Uterus (tissue), 4 donors: ENCODE measurements around the gene LSM8. TPM values are rescaled to one million over a fixed set of nuclear protein-coding genes. Genes with fewer than 3 reads are reported as not detected.
"Not testable (repeated sequence)": the region's sequence is repeated elsewhere in the genome, so short reads cannot be mapped to it uniquely, and the experiment has no call there.

Experiments
- DNase-seq, 2 donors: peaks; one replicate each; pipeline ENCODE4 v3.0.0-alpha.2; 2019 to 2020
- H3K27ac ChIP-seq, 2 donors: fragments of 200-600 bp; sonication (generic); 1 replicate in 1 of 2; 2 replicates in 1 of 2; pipeline ENCODE4 v1.5.1; 2016 to 2018
- H3K27me3 ChIP-seq, 2 donors: fragments of 200-600 bp; sonication (generic); one replicate each; pipeline ENCODE4 v1.5.1; 2018 to 2019; ENCODE audit warnings: control low read depth in 1 of 2
- H3K36me3 ChIP-seq, 2 donors: fragments of 200-600 bp; sonication (generic); one replicate each; pipeline ENCODE4 v1.5.1; 2019; ENCODE audit warnings: control low read depth in 1 of 2
- H3K4me1 ChIP-seq, 2 donors: fragments of 200-600 bp; sonication (generic); one replicate each; pipeline ENCODE4 v1.5.1; 2018 to 2019; ENCODE audit warnings: control low read depth in 1 of 2
- H3K4me3 ChIP-seq, 2 donors: fragments of 200-600 bp; sonication (generic); 1 replicate in 1 of 2; 2 replicates in 1 of 2; pipeline ENCODE4 v1.5.1; 2018 to 2019; ENCODE audit warnings: mild to moderate bottlenecking in 1 of 2
- H3K9me3 ChIP-seq, 2 donors: fragments of 200-600 bp; sonication (generic); one replicate each; pipeline ENCODE4 v1.5.1; 2019; ENCODE audit warnings: control low read depth in 1 of 2
- POLR2A ChIP-seq, 2 donors: fragments of 450-650 bp; IDR thresholded peaks; one replicate each; pipeline ENCODE4 v1.6.1; 2016; ENCODE audit warnings: antibody characterized with exemption in 2 of 2, mild to moderate bottlenecking in 1 of 2, moderate library complexity in 1 of 2
- intact Hi-C: fragments of 100-400 bp; cut with DNase I; formaldehyde crosslinking; loops from one replicate; pipeline ENCODE4 v1.15.1; 2023; ENCODE audit warnings: low total_unique reads
- total RNA-seq, 4 donors: library from RNA; depleted of rRNA in 3 of 4; stranded (reverse); fragments of >200 nt in 3 of 4; gene quantifications; one replicate each; pipeline versions ENCODE4 v1.1.0 to v1.2.4, GENCODE V29; 2014 to 2023
- TF ChIP-seq, protein P1 (sequence below), 4 experiments: fragments of 200-600 bp in 2 of 4; fragments of 450-650 bp in 2 of 4; sonication (generic) in 2 of 4; IDR thresholded peaks; one replicate each; pipeline ENCODE4 v1.5.1; 2016 to 2019; ENCODE audit warnings: antibody characterized with exemption in 4 of 4, mild to moderate bottlenecking in 2 of 4, moderate library complexity in 1 of 4
- donor health status: DM: yes; HTN: yes; CAD: no.

The LSM8 gene
- total RNA-seq, result 10 to 100 TPM; 14.1 to 60.4 (median 38.5) TPM

DNA sequence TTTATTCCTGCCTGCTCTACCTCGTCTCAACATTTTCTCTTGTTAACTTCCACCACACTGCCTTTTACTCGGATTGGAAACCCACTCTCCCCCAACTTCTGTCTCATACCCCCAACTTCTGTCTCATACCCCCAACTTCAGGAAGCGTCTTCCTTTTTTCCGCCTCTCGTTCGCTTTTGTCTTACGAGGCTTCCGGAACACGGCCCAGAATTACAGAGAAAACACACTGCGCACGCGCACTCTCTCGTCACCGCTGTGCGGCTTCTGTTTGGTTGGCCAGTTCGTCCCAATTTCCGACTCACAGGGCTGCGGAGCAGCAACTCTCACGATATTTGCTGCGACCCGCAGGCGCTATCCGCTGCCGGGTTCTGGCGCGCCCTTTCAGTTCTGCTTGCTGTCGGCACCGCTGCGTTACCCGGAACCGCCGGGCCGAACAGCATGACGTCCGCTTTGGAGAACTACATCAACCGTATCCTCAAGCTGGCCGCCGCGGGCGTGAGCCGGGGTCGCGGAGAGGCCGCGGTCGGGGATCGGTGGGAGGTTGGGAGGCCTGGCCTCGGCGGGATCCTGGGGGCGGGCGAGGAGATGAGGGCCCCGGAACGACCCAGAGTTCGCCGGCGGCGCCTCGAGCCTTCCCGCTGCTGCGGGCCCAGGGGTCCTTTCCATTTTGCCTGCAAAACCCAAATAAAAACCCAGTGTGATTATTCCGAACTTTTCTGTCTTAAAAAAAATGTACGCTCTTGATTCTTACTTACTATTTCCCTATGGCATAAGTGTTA is at the start of gene LSM8:
TSS of gene LSM8 (plus strand) at position 379 of the 779 bp plus-strand sequence. CDS start at position 439, 60 bp downstream.
- no peaks in the 10 kb centered on the region for H3K27me3 ChIP-seq
- H3K4me3 ChIP-seq, result peak within 1 kb of the TSS; percentile 87 to 90
- H3K9me3 ChIP-seq, result no peaks in the 10 kb centered on the region
- peak within 1 kb of the TSS; percentile 94 to 95 for H3K27ac ChIP-seq
- peaks cover 0 to 4% of the 10 kb centered on the region in 2 donors for H3K4me1 ChIP-seq
- intact Hi-C loops, result no loop called here
- TF ChIP-seq POLR2A (IDR thresholded peaks at IDR 0.05), result peak; percentile 80 to 82
- TF ChIP-seq, protein P1, sequence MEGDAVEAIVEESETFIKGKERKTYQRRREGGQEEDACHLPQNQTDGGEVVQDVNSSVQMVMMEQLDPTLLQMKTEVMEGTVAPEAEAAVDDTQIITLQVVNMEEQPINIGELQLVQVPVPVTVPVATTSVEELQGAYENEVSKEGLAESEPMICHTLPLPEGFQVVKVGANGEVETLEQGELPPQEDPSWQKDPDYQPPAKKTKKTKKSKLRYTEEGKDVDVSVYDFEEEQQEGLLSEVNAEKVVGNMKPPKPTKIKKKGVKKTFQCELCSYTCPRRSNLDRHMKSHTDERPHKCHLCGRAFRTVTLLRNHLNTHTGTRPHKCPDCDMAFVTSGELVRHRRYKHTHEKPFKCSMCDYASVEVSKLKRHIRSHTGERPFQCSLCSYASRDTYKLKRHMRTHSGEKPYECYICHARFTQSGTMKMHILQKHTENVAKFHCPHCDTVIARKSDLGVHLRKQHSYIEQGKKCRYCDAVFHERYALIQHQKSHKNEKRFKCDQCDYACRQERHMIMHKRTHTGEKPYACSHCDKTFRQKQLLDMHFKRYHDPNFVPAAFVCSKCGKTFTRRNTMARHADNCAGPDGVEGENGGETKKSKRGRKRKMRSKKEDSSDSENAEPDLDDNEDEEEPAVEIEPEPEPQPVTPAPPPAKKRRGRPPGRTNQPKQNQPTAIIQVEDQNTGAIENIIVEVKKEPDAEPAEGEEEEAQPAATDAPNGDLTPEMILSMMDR (IDR thresholded peaks at IDR 0.05), result peak in 1 of 4 experiments; percentile 15
- H3K36me3 ChIP-seq, result no peaks in the 10 kb centered on the region
- DNase-seq, result peak; percentile 98

DNA sequence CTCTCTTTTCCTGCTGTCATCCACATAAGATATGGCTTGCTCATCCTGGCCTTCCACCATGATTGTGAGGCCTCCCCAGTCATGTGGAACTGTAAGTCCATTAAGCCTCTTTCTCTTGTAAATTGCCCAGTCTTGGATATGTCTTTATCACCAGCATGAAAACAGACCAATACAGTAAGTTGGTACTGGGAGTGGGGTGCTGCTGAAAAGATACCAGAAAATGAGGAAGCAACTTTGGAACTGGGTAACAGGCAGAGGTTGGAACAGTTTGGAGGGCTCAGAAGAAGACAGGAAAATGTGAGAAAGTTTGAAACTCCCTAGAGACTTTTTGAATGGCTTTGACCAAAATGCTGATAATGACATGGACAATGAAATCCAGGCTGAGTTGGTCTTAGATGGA is 49.5 kb upstream of the LSM8 start:
- H3K9me3 ChIP-seq, H3K36me3 ChIP-seq, H3K27me3 ChIP-seq, DNase-seq, H3K4me3 ChIP-seq, H3K4me1 ChIP-seq, H3K27ac ChIP-seq, intact Hi-C loops: not testable (repeated sequence)

DNA sequence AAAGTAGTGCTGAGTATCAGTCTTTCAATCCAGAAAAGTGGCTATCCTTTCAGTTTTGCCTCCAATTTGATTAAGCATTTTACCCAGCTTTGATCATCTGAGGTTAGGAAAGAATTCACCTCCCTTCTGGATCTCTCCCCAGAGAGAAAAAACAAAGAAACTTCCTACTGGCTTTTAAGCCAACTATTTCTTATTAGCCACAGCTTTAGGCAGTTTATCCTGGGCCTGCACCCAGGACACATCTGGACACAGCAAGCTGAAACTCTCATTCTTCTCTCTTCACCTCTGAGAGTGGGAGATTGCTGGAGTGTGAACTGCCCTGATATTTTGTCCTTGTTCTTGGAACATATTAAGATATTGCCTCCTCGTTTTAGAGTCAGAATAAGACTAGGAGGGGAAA is 43.5 kb upstream of the LSM8 start:
- no peaks in the 10 kb centered on the region for H3K27me3 ChIP-seq
- H3K9me3 ChIP-seq, result no peaks in the 10 kb centered on the region
- intact Hi-C loops, result no loop called here
- TF ChIP-seq, protein P1 (IDR thresholded peaks at IDR 0.05), result no peak
- TF ChIP-seq POLR2A (IDR thresholded peaks at IDR 0.05), result no peak
- H3K4me1 ChIP-seq, result no peaks in the 10 kb centered on the region
- no peak for DNase-seq
- H3K4me3 ChIP-seq, result no peak overlapping the region
- no peaks in the 10 kb centered on the region for H3K36me3 ChIP-seq
- no peak overlapping the region for H3K27ac ChIP-seq

DNA sequence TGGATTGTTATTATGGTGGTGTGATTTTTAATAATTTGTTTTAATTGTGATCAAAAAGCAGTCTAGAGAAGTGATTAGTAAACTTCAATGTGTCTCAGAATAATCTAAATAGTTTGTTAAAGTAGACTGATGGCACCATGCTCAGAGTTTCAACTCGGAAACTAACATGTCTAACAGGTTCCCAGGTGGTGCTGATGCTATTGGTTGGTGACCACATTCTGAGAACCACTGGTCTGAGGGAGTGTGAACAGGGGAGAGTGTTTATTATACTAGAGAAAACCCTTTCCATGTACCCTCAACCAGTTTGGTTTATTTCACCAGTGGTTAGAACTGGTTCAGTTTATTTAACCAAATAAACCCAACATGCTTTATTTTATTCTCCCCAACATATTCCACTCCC is 42.0 kb upstream of the LSM8 start:
- H3K9me3 ChIP-seq, result no peaks in the 10 kb centered on the region
- no peaks in the 10 kb centered on the region for H3K4me1 ChIP-seq
- H3K27ac ChIP-seq, result no peak overlapping the region
- H3K27me3 ChIP-seq, result no peaks in the 10 kb centered on the region
- no peak for TF ChIP-seq POLR2A (IDR thresholded peaks at IDR 0.05)
- TF ChIP-seq, protein P1 (IDR thresholded peaks at IDR 0.05), result no peak
- intact Hi-C loops, result no loop called here
- no peaks in the 10 kb centered on the region for H3K36me3 ChIP-seq
- DNase-seq, result no peak
- no peak overlapping the region for H3K4me3 ChIP-seq

DNA sequence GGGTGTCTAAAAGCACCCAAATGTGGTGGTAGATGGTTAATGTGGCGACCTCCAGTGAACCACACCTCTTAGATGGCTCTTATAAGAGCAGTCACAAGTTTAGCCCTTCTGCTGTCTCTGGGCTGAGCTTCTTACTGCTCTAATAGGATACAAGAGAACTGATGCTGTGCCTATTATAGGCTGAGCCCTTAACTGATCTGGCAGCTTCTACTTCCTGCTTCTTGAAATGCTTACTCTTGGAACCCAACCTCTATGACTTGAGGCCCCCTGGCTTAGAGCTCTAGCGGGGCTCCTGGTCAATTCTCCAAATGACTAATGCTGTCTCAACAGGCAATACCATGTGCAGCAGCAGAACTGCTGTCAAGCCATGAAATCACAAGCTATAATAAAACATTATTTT is 35.0 kb upstream of the LSM8 start:
- DNase-seq, result no peak
- H3K27ac ChIP-seq, result no peak overlapping the region
- intact Hi-C loops, result no loop called here
- H3K9me3 ChIP-seq, result no peaks in the 10 kb centered on the region
- no peak overlapping the region for H3K4me3 ChIP-seq
- H3K27me3 ChIP-seq, result no peaks in the 10 kb centered on the region
- H3K4me1 ChIP-seq, result no peaks in the 10 kb centered on the region
- TF ChIP-seq POLR2A (IDR thresholded peaks at IDR 0.05), result no peak
- TF ChIP-seq, protein P1 (IDR thresholded peaks at IDR 0.05), result no peak
- no peaks in the 10 kb centered on the region for H3K36me3 ChIP-seq
